H1 (cell line): Measurements from ENCODE around the gene NDUFV1. TPM values are rescaled to one million over a fixed set of nuclear protein-coding genes. Genes with fewer than 3 reads are reported as not detected.

Experiments
- CTCF ChIA-PET: fragments of 300-600 bp; sonication (Branson Sonifier 250); formaldehyde crosslinking; loops from one replicate; lab custom pipeline; 2021; ENCODE audit not compliant: partially characterized antibody; lab: Charles Lee
- POLR2A ChIA-PET: fragments of 300-600 bp; sonication (Branson Sonifier 250); formaldehyde crosslinking; loops from one replicate; lab custom pipeline; 2021; ENCODE audit warnings: inconsistent platforms; ENCODE audit not compliant: partially characterized antibody; lab: Charles Lee
- DNase-seq, 2 experiments: peaks; one replicate each; pipeline versions ENCODE4 v3.0.0 to v3.0.0-alpha.2; 2010 to 2022; ENCODE audit warnings: low spot score in 2 of 2, low read depth in 1 of 2, mixed read lengths in 1 of 2
- FAIRE-seq: peaks from 2 replicates; lab custom pipeline; 2011; peaks lifted over from hg19 to GRCh38; lab: Jason Lieb, UNC
- H2AFZ ChIP-seq: 2 replicates; pipeline ENCODE4 v1.8.1; 2012; ENCODE audit warnings: low read length, inconsistent platforms
- H2AK5ac ChIP-seq: 2 replicates; pipeline ENCODE4 v1.6.1; 2013; ENCODE audit warnings: low read depth, low read length
- H2BK120ac ChIP-seq: replicated peaks from 2 replicates; pipeline ENCODE3; 2013; ENCODE audit warnings: low read depth, low read length, inconsistent platforms
- H2BK12ac ChIP-seq: 2 replicates; pipeline ENCODE4 v1.6.1; 2013; ENCODE audit warnings: low read depth, low read length
- H2BK15ac ChIP-seq: 2 replicates; pipeline ENCODE4 v1.6.1; 2013; ENCODE audit warnings: low read length
- H2BK20ac ChIP-seq: 2 replicates; pipeline ENCODE4 v1.6.1; 2013; ENCODE audit warnings: low read length
- H2BK5ac ChIP-seq: 2 replicates; pipeline ENCODE4 v1.6.1; 2013; ENCODE audit warnings: low read depth, low read length
- H3K14ac ChIP-seq: 2 replicates; pipeline ENCODE4 v1.6.1; 2013; ENCODE audit warnings: inconsistent platforms; ENCODE audit not compliant: insufficient read length
- H3K18ac ChIP-seq: 2 replicates; pipeline ENCODE4 v1.6.1; 2013; ENCODE audit warnings: low read length; ENCODE audit errors: extremely low read depth
- H3K23ac ChIP-seq: 2 replicates; pipeline ENCODE4 v1.6.1; 2013; ENCODE audit warnings: inconsistent platforms; ENCODE audit not compliant: insufficient read length
- H3K23me2 ChIP-seq: 2 replicates; pipeline ENCODE4 v1.6.1; 2013; ENCODE audit warnings: low read depth, low read length
- H3K27ac ChIP-seq: 2 replicates; pipeline ENCODE4 v1.6.1; 2011; ENCODE audit warnings: low read depth, low read length, inconsistent platforms
- H3K27me3 ChIP-seq, 4 experiments: replicated peaks in 1 of 4; 1 replicate in 1 of 4; 2 replicates in 3 of 4; pipeline versions ENCODE4 v1.6.1 to v1.8.1; 2011 to 2013; ENCODE audit warnings: low read length in 3 of 4, mild to moderate bottlenecking in 3 of 4, inconsistent platforms in 2 of 4, mixed read lengths in 2 of 4, moderate library complexity in 1 of 4; ENCODE audit not compliant: control insufficient read depth in 3 of 4, insufficient read depth in 3 of 4; ENCODE audit errors: extremely low read depth in 1 of 4
- H3K36me3 ChIP-seq, 4 experiments: 2 replicates each; pipeline versions ENCODE4 v1.6.1 to v1.8.1; 2011 to 2013; ENCODE audit warnings: mild to moderate bottlenecking in 4 of 4, low read length in 3 of 4, moderate library complexity in 2 of 4, control low read depth in 1 of 4, inconsistent platforms in 1 of 4; ENCODE audit not compliant: insufficient read depth in 4 of 4, control insufficient read depth in 2 of 4
- H3K4ac ChIP-seq: replicated peaks from 2 replicates; pipeline ENCODE3; 2013; ENCODE audit warnings: low read length, low read depth, mixed read lengths, inconsistent platforms; ENCODE audit not compliant: insufficient read length
- H3K4me1 ChIP-seq, 4 experiments: replicated peaks in 1 of 4; 1 replicate in 1 of 4; 2 replicates in 3 of 4; pipeline versions ENCODE4 v1.6.1 to v1.8.1; 2011 to 2013; ENCODE audit warnings: low read length in 3 of 4, inconsistent platforms in 2 of 4, mixed read lengths in 1 of 4; ENCODE audit not compliant: insufficient read depth in 4 of 4, control insufficient read depth in 3 of 4
- H3K4me2 ChIP-seq, 2 experiments: 2 replicates each; pipeline versions ENCODE4 v1.6.1 to v1.8.1; 2011 to 2013; ENCODE audit warnings: low read depth in 2 of 2, low read length in 2 of 2, control low read depth in 1 of 2, inconsistent platforms in 1 of 2, mild to moderate bottlenecking in 1 of 2; ENCODE audit not compliant: insufficient read depth in 1 of 2
- H3K4me3 ChIP-seq, 4 experiments: fragments of 200-600, 300-600 bp in 1 of 4; sonication (generic), shearing (Covaris generic), sonication (Bioruptor Twin) in 1 of 4; 2 replicates each; pipeline versions ENCODE4 v1.5.1 to v1.8.1; 2011 to 2016; ENCODE audit warnings: low read length in 4 of 4, low read depth in 3 of 4, control low read depth in 2 of 4, inconsistent platforms in 2 of 4, mild to moderate bottlenecking in 2 of 4, mixed read lengths in 1 of 4, moderate library complexity in 1 of 4; ENCODE audit not compliant: insufficient read depth in 2 of 4; ENCODE audit errors: extremely low read depth in 1 of 4
- H3K56ac ChIP-seq: replicated peaks from 2 replicates; pipeline ENCODE3; 2013; ENCODE audit warnings: low read depth, mild to moderate bottlenecking, mixed read lengths, low read length, inconsistent platforms; ENCODE audit not compliant: insufficient read length
- H3K79me1 ChIP-seq: 2 replicates; pipeline ENCODE4 v1.6.1; 2013; ENCODE audit warnings: low read depth, low read length, control low read depth
- H3K79me2 ChIP-seq, 2 experiments: 2 replicates each; pipeline versions ENCODE4 v1.6.1 to v1.8.1; 2012 to 2013; ENCODE audit warnings: low read length in 2 of 2, mild to moderate bottlenecking in 2 of 2, inconsistent platforms in 1 of 2; ENCODE audit not compliant: insufficient read depth in 2 of 2, control insufficient read depth in 1 of 2
- H3K9ac ChIP-seq, 4 experiments: replicated peaks in 1 of 4; 1 replicate in 1 of 4; 2 replicates in 3 of 4; pipeline versions ENCODE4 v1.6.1 to v1.8.1; 2011 to 2013; ENCODE audit warnings: low read depth in 3 of 4, low read length in 3 of 4, control low read depth in 2 of 4, mild to moderate bottlenecking in 2 of 4, moderate library complexity in 2 of 4, inconsistent platforms in 1 of 4; ENCODE audit errors: extremely low read depth in 1 of 4
- H3K9me3 ChIP-seq, 2 experiments: 2 replicates each; pipeline versions ENCODE4 v1.6.1 to v1.8.1; 2012 to 2013; ENCODE audit warnings: mild to moderate bottlenecking in 2 of 2, moderate library complexity in 2 of 2, control low read depth in 1 of 2, inconsistent platforms in 1 of 2, low read depth in 1 of 2, low read length in 1 of 2, mixed read lengths in 1 of 2; ENCODE audit not compliant: insufficient read depth in 2 of 2
- H4K20me1 ChIP-seq, 2 experiments: replicated peaks in 1 of 2; 2 replicates each; pipeline versions ENCODE3 to v1.8.1; 2011 to 2013; ENCODE audit warnings: inconsistent platforms in 2 of 2, low read length in 2 of 2, mild to moderate bottlenecking in 1 of 2; ENCODE audit not compliant: insufficient read depth in 2 of 2, control insufficient read depth in 1 of 2
- H4K5ac ChIP-seq: 2 replicates; pipeline ENCODE4 v1.6.1; 2013; ENCODE audit warnings: low read length, low read depth, mixed read lengths, inconsistent platforms; ENCODE audit not compliant: insufficient read length
- H4K8ac ChIP-seq: 2 replicates; pipeline ENCODE4 v1.8.0; 2013; ENCODE audit warnings: mild to moderate bottlenecking, moderate library complexity, low read length, inconsistent platforms; ENCODE audit not compliant: insufficient read depth; ENCODE audit errors: extremely low read depth
- H4K91ac ChIP-seq: replicated peaks from 2 replicates; pipeline ENCODE3; 2013; ENCODE audit warnings: low read length, mixed read lengths, inconsistent platforms; ENCODE audit not compliant: insufficient read length
- ASH2L ChIP-seq: fragments of 200-600, 300-600 bp; sonication (generic); IDR thresholded peaks from one replicate; pipeline ENCODE4 v1.7.1; 2017; ENCODE audit warnings: low read length
- CHD1 ChIP-seq: IDR thresholded peaks from 2 replicates; pipeline ENCODE4 v1.6.1; 2012; ENCODE audit warnings: low read depth, low read length, improper control_type of control experiment
- CTCF ChIP-seq, 3 experiments: IDR thresholded peaks; 1 replicate in 2 of 3; 2 replicates in 1 of 3; pipeline versions ENCODE4 v1.5.1 to v1.6.1; 2011; ENCODE audit warnings: low read length in 3 of 3, mild to moderate bottlenecking in 3 of 3, inconsistent platforms in 2 of 3, low read depth in 1 of 3, moderate library complexity in 1 of 3; ENCODE audit not compliant: insufficient read depth in 1 of 3; ENCODE audit errors: control extremely low read depth in 1 of 3
- EGR1 ChIP-seq: IDR thresholded peaks from 2 replicates; pipeline ENCODE4 v1.6.1; 2011; ENCODE audit warnings: low read depth, low read length, borderline replicate concordance
- POLR2A ChIP-seq, 2 experiments: IDR thresholded peaks; 1 replicate in 1 of 2; 2 replicates in 1 of 2; pipeline ENCODE4 v1.6.1; 2011; ENCODE audit warnings: low read depth in 2 of 2, low read length in 2 of 2, mild to moderate bottlenecking in 2 of 2; ENCODE audit errors: control extremely low read depth in 1 of 2
- SIRT6 ChIP-seq: IDR thresholded peaks from one replicate; pipeline ENCODE4 v1.7.1; 2012; ENCODE audit warnings: low read length, inconsistent platforms
- SIX5 ChIP-seq: IDR thresholded peaks from 2 replicates; pipeline ENCODE4 v1.6.1; 2011; ENCODE audit warnings: mild to moderate bottlenecking, low read depth, low read length
- TAF1 ChIP-seq: IDR thresholded peaks from 2 replicates; pipeline ENCODE4 v1.6.1; 2011; ENCODE audit warnings: mild to moderate bottlenecking, low read depth, low read length
- ZNF274 ChIP-seq: IDR thresholded peaks from 2 replicates; pipeline ENCODE4 v1.7.0; 2012; ENCODE audit warnings: low read length, borderline replicate concordance; ENCODE audit errors: extremely low read depth
- WGBS, 2 experiments: shearing (Covaris generic) in 1 of 2; methylation state at CpG; one replicate each; pipeline versions ENCODE4 v1.1.6 to v1.1.7; 2013 to 2015; ENCODE audit warnings: low lambda C conversion rate in 2 of 2, mixed read lengths in 2 of 2, inconsistent platforms in 1 of 2, low coverage in 1 of 2, missing lambda C conversion rate in 1 of 2; ENCODE audit not compliant: insufficient replicate concordance in 2 of 2, insufficient coverage in 1 of 2, insufficient read length in 1 of 2; ENCODE audit errors: extremely low coverage in 1 of 2, missing lambda C conversion rate in 1 of 2; 5-methylcytosine and 5-hydroxymethylcytosine counted together
- polyA plus RNA-seq, 7 experiments: library from polyadenylated mRNA; depleted of rRNA in 3 of 7; stranded (reverse) in 5 of 7; unstranded in 2 of 7; fragments of >200 nt in 5 of 7; fragments of 200-250 nt in 2 of 7; gene quantifications; 1 replicate in 5 of 7; 2 replicates in 1 of 7; 4 replicates in 1 of 7; pipeline versions ENCODE4 v1.2.1 to v1.2.3, GENCODE V29; 2011 to 2013; ENCODE audit warnings: missing spikeins in 2 of 7, mixed read lengths in 2 of 7
- total RNA-seq: library from RNA; stranded (reverse); fragmentation: NEBNext Ultra II Directional; extraction: Animal tissue kit (Norgen Biotek cat#: 25700); gene quantifications from 2 replicates; pipeline ENCODE4 v1.2.1, GENCODE V29; 2021

NDUFV1 gene
- total and polyA plus RNA-seq, 2 of the 8 experiments (the other 6 are each of a cell fraction or from before 2014, with no cell fraction given): 125 to 131 TPM

GRCh38 chr11:67628710-67629385 is 22.1 kb downstream of the NDUFV1 start:
- Histone ChIP-seq H2BK20ac (no peak overlapping the region), H3K23me2 (peaks cover 2% of the 10 kb centered on the region; the same call in 1 of the 2 replicates), H3K79me1 (no peaks in the 10 kb centered on the region), H2BK12ac (0 out of 2 replicates have a peak overlapping the region, but pooled peaks have one; percentile 18), H2BK5ac (peak overlapping the region; percentile 20; the same call in 1 of the 2 replicates), H3K9ac (peak overlapping the region in 1 of 4 experiments; percentile 73; a peak in 1 of 7 replicates), H2AFZ (no peak overlapping the region), H3K18ac (peak overlapping the region; percentile 51), H3K23ac (no peak overlapping the region), H4K8ac (no peak overlapping the region), H4K5ac (peak overlapping the region; percentile 34), H3K14ac (no peak overlapping the region), H3K27me3 (no peaks in the 10 kb centered on the region; a peak in 1 of 7 replicates), H2AK5ac (0 out of 2 replicates have a peak overlapping the region, but pooled peaks have one; percentile 4), H2BK120ac (no peak overlapping the region), H3K4me3 (peak overlapping the region in 1 of 4 experiments; percentile 67; a peak in 3 of 8 replicates), H3K4me1 (peaks cover 0 to 25% (median 18%) of the 10 kb centered on the region in 4 experiments; a peak in 6 of 7 replicates), H3K79me2 (no peaks in the 10 kb centered on the region; a peak in 1 of 4 replicates), H3K4me2 (peak overlapping the region; percentile 37 to 92; a peak in 3 of 4 replicates), H3K4ac (no peak overlapping the region), H2BK15ac (no peak overlapping the region), H4K20me1 (no peaks in the 10 kb centered on the region), H4K91ac (peak overlapping the region; percentile 85), H3K56ac (peak overlapping the region; percentile 16), H3K36me3 (peaks cover 0 to 7% (median 0%) of the 10 kb centered on the region in 4 experiments; a peak in 1 of 8 replicates), H3K9me3 (no peaks in the 10 kb centered on the region), H3K27ac (peak overlapping the region; percentile 48; the same call in 1 of the 2 replicates)
- 52% methylated on average over 25 of the region's 25 CpGs; no CpG with 5 or more reads in 1 of the 2 experiments for WGBS, 2 experiments
- no peak for FAIRE-seq
- CTCF ChIA-PET: interaction anchor here (0.6 to 10.1 kb wide), 17 partner anchors 9 to 469 kb away, joined by 3 to 117 read pairs (median 4); partner anchors contain the start of gene ACY3
- DNase-seq: no peak
- POLR2A ChIA-PET: interaction anchor here (0.7 to 11.7 kb wide), 13 partner anchors 10 to 148 kb away, joined by 3 to 194 read pairs (median 3); partner anchors contain the start of genes GSTP1 and TBX10
- TF ChIP-seq SIRT6 (no peak), CHD1 (no peak), ZNF274 (no peak), EGR1 (peak; percentile 51; the same call in 1 of the 2 replicates), ASH2L (no peak), SIX5 (no peak), CTCF (IDR thresholded peaks at IDR 0.05; ENCODE audit: control extremely low read depth in 1 of 3, insufficient read depth in 1 of 3, low read depth in 1 of 3, low read length in 3 of 3) (peak in 1 of 3 experiments; percentile 83; a peak in 1 of 4 replicates), POLR2A (IDR thresholded peaks at IDR 0.05; ENCODE audit: control extremely low read depth in 1 of 2, low read depth in 2 of 2, low read length in 2 of 2) (peak in 1 of 2 experiments; percentile 18; a peak in 2 of 3 replicates), TAF1 (no peak)
